ENCODE measurements around the gene RIPOR2.
"Not testable (repeated sequence)": the region's sequence is repeated elsewhere in the genome, so short reads cannot be mapped to it uniquely, and the experiment has no call there.

The RIPOR2 gene

DNA sequence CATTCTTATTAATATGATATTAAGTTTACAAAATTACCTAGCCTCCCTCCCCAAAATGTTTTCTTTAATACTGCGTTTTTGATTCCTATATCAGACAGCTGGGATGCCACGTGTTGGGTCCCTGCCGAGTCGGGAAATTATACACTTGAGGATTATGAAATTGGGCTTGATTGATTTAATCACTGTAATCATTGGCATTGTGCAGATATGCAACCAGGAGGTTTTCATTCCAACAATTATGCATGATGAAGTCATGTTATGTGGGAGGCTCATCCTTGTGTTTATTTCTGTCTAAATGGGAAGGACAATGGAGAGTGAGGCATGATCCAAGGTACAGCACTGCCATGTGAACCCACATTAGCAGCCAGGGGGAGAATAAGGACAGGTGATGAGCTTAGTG lies 30.6 kb upstream of the RIPOR2 start:
- H3K4me3 ChIP-seq: no peak overlapping the region
- H3K4me1 ChIP-seq: no peaks in the 10 kb centered on the region
- no peaks in the 10 kb centered on the region for H3K36me3 ChIP-seq (replicated peaks)
- DNase-seq (ENCODE audit: low spot score in 2 of 2): no peak
- in situ Hi-C loops (cut with MboI; ENCODE audit: low sequenced_read_pairs): no loop called here
- H3K9me3 ChIP-seq: no peaks in the 10 kb centered on the region
- no peaks in the 10 kb centered on the region; the same call in 1 of the 2 replicates for H3K27me3 ChIP-seq (ENCODE audit: low read depth)

DNA sequence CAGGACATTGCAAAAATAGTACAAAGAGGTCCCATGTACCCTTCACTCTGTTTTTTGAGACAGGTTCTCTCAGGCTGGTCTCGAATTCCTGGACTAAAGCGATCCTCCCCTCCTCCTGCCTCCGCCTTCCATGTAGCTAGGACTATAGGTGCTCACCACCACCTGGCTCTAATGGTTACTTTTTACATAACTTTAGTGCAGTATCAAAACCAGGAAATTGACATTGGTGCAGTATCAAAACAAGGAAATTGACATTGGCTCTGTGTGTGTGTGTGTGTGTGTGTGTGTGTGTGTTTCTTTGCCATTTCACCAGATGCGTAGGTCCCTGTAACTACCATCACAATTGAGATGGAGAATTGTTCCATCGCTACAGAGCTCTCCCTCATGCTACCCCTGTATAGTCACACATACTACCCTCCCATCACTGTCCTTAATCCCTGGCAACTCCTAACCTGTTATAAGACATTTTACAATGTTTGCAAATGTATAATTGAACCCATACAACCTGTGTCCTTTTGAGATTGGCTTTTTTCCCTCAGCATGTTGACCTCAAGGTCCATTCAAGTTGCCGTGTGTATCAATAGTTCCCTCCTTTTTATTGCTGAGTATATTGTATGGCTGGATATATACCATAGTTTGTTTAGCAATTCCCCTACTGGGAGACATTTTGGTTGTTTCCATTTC lies 28.3 kb upstream of the RIPOR2 start:
- Histone ChIP-seq H3K4me1 (no peaks in the 10 kb centered on the region), H3K4me3 (no peak overlapping the region), H3K27me3 (ENCODE audit: low read depth) (no peaks in the 10 kb centered on the region; the same call in 1 of the 2 replicates), H3K36me3 (replicated peaks) (no peaks in the 10 kb centered on the region), H3K9me3 (no peaks in the 10 kb centered on the region)
- in situ Hi-C loops (cut with MboI; ENCODE audit: low sequenced_read_pairs): no loop called here
- DNase-seq (ENCODE audit: low spot score in 2 of 2): no peak

DNA sequence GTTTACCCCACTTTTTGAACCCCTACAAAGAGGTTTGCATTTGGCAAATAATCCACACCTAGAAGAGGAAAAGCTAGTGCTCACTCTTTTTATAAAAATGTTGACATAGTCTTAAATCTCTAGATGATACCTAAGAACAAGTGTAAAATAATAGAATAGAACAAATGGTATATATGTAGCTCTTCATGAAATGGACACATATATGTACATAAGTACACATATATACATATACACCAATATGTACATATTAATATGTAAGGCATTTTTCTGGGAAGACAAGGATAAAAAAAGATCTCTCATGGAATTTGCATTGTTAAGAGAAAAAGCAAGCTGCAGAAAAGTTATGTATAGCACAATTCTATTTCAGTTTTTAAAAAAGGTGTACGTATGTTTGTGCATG lies 27.6 kb upstream of the RIPOR2 start:
- Histone ChIP-seq H3K4me3 (no peak overlapping the region), H3K36me3 (replicated peaks) (no peaks in the 10 kb centered on the region), H3K4me1 (no peaks in the 10 kb centered on the region), H3K9me3 (no peaks in the 10 kb centered on the region), H3K27me3 (ENCODE audit: low read depth) (no peaks in the 10 kb centered on the region; the same call in 1 of the 2 replicates)
- in situ Hi-C loops (cut with MboI; ENCODE audit: low sequenced_read_pairs): no loop called here
- DNase-seq (ENCODE audit: low spot score in 2 of 2): no peak

DNA sequence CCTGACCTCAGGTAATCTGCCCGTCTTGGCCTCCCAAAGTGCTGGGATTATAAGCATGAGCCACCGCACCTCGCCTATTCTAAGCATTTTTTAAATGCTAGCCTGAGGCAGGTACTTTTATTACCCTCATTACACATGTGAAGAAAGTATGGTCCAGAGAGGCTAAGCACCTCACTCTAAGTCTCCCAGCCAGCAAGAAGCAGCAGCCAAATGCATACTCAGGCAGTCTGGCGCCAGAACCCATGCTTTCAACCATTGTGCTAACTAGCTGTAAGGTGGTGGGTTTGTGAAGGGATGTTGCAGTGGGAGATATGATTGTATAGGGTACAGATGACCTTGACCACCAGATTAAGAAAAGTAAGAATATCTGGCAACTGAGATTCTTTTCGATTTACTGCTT lies 26.1 kb upstream of the RIPOR2 start:
- H3K36me3 ChIP-seq (replicated peaks): no peaks in the 10 kb centered on the region
- in situ Hi-C loops (cut with MboI; ENCODE audit: low sequenced_read_pairs): no loop called here
- no peaks in the 10 kb centered on the region for H3K9me3 ChIP-seq
- no peaks in the 10 kb centered on the region; the same call in 1 of the 2 replicates for H3K27me3 ChIP-seq (ENCODE audit: low read depth)
- H3K4me1 ChIP-seq: no peaks in the 10 kb centered on the region
- H3K4me3 ChIP-seq: no peak overlapping the region
- no peak for DNase-seq (ENCODE audit: low spot score in 2 of 2)

DNA sequence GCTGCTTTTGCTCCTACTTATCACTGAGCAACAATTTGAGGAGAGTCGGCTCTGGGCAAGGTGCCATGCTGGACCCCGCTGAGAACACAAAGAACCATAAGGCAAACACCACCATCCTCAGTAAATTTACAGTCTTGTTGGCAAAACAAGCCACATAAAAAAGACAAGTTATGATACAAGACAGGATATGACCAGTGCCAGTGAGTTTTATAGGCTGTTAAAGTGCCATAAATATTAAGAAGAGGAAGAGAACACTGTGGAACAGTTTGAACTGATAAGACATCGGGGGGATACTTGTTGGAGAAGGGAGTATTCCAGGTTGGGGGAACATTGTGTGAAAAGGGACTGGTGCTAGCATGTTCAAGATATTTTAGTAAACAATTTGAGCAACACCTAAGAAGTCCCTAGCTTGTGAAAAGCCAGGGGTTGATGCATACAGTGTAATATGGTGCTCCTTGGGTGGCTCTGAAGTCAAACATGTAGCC lies 25.3 kb upstream of the RIPOR2 start:
- in situ Hi-C loops (cut with MboI; ENCODE audit: low sequenced_read_pairs): no loop called here
- H3K4me3 ChIP-seq: no peak overlapping the region
- no peak for DNase-seq (ENCODE audit: low spot score in 2 of 2)
- H3K4me1 ChIP-seq: no peaks in the 10 kb centered on the region
- no peaks in the 10 kb centered on the region; the same call in 1 of the 2 replicates for H3K27me3 ChIP-seq (ENCODE audit: low read depth)
- no peaks in the 10 kb centered on the region for H3K9me3 ChIP-seq
- no peaks in the 10 kb centered on the region for H3K36me3 ChIP-seq (replicated peaks)

DNA sequence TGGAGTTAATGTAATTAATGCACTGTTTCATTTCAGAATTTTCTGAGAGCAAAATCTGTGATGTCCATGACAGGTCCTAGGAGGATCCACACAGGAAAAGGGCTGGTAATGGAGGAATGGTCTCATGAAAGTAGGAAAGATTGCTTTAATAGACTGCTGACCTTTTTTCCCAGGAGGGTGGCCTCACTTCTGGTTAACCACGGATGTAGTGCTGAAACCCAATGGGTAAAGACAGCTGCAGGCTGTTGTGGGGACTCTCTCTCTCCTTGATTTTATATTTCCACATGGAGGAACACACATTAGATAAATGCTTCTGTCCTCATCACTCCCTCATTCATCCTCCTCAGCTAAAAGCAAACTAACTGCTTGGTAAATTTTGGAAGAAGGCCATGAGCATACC lies 23.6 kb upstream of the RIPOR2 start:
- no peaks in the 10 kb centered on the region for H3K4me1 ChIP-seq
- no peak for DNase-seq (ENCODE audit: low spot score in 2 of 2)
- no peaks in the 10 kb centered on the region for H3K9me3 ChIP-seq
- in situ Hi-C loops (cut with MboI; ENCODE audit: low sequenced_read_pairs): no loop called here
- H3K36me3 ChIP-seq (replicated peaks): no peaks in the 10 kb centered on the region
- no peaks in the 10 kb centered on the region; the same call in 1 of the 2 replicates for H3K27me3 ChIP-seq (ENCODE audit: low read depth)
- H3K4me3 ChIP-seq: no peak overlapping the region

DNA sequence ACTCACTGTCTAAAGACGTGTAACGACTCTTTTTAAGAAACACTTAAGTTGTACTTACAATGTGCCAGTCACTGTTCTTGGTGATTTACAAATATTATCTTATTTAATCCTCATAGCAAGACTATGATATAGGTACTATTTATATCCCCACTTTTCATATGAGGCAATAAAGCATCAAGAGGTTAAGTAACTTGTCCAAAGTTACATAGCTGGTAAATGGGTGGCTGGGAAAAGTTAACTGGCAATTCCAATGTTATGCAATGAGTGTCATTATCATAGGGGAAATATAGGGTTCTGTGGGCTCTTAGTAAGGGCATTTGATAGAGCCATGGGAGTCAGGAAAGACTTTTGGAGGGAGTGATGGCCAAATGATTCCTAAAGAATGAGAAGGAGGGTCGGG lies 21.4 kb upstream of the RIPOR2 start:
- DNase-seq (ENCODE audit: low spot score in 2 of 2): no peak
- H3K9me3 ChIP-seq: no peaks in the 10 kb centered on the region
- in situ Hi-C loops (cut with MboI; ENCODE audit: low sequenced_read_pairs): no loop called here

DNA sequence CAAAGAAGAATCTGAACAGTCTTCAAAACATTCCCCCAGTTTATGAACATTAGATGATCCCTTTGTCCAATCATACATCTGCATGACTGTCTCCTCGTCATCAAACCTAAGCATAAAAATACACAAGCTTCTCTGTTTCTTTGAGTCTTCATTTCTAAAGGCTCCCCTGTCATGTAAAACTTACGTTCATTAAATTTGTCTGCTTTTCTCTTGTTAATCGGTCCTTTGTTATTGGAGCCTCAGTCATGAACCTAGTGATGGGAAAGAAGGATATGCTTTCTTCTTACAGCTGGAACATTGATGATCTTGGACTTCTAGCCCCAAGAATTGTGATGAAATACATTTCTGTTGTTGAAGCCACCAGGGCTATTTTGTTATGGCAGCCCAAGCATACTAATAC lies 18.0 kb upstream of the RIPOR2 start:
- H3K9me3 ChIP-seq: no peaks in the 10 kb centered on the region
- peak in 1 of 2 experiments; percentile 67 for DNase-seq (ENCODE audit: low spot score in 2 of 2)
- no peaks in the 10 kb centered on the region for H3K36me3 ChIP-seq (replicated peaks)
- H3K4me3 ChIP-seq: no peak overlapping the region
- in situ Hi-C loops (cut with MboI; ENCODE audit: low sequenced_read_pairs): no loop called here
- peaks cover 5% of the 10 kb centered on the region; the same call in 1 of the 2 replicates for H3K4me1 ChIP-seq
- no peaks in the 10 kb centered on the region for H3K27me3 ChIP-seq (ENCODE audit: low read depth)

More for the DNA sequence above, 21.4 kb upstream of the RIPOR2 start:
- no peaks in the 10 kb centered on the region for H3K36me3 ChIP-seq (replicated peaks)
- no peaks in the 10 kb centered on the region for H3K27me3 ChIP-seq (ENCODE audit: low read depth)
- peaks cover 5% of the 10 kb centered on the region; the same call in 1 of the 2 replicates for H3K4me1 ChIP-seq
- H3K4me3 ChIP-seq: no peak overlapping the region

DNA sequence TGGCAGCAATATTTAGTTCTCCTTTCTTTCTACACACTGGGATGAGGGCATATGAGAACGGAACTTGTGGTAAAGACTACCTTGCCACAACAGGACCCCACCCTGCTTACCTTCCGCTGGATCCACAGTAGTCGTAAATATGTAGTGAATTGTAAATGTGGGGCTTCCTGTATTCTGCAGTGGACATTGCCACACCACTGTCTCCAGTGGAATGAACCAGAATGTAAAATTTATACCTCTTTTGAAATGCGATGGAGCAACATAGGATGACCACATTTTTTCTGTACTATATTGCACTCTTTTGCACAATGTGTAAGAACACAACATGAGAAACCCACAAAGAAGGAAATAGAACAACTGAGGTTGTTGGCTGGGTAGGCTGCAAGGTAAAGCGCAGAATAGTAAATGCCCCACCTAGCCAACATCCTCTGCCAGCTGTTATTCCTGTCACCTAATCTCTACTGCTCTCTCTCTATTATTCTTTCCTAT lies 16.1 kb upstream of the RIPOR2 start:
- H3K4me1 ChIP-seq: peaks cover 5% of the 10 kb centered on the region; the same call in 1 of the 2 replicates
- DNase-seq (ENCODE audit: low spot score in 2 of 2): no peak
- no peak overlapping the region for H3K4me3 ChIP-seq
- H3K27me3 ChIP-seq (ENCODE audit: low read depth): no peaks in the 10 kb centered on the region
- in situ Hi-C loops (cut with MboI; ENCODE audit: low sequenced_read_pairs): no loop called here
- no peaks in the 10 kb centered on the region for H3K36me3 ChIP-seq (replicated peaks)
- no peaks in the 10 kb centered on the region for H3K9me3 ChIP-seq

DNA sequence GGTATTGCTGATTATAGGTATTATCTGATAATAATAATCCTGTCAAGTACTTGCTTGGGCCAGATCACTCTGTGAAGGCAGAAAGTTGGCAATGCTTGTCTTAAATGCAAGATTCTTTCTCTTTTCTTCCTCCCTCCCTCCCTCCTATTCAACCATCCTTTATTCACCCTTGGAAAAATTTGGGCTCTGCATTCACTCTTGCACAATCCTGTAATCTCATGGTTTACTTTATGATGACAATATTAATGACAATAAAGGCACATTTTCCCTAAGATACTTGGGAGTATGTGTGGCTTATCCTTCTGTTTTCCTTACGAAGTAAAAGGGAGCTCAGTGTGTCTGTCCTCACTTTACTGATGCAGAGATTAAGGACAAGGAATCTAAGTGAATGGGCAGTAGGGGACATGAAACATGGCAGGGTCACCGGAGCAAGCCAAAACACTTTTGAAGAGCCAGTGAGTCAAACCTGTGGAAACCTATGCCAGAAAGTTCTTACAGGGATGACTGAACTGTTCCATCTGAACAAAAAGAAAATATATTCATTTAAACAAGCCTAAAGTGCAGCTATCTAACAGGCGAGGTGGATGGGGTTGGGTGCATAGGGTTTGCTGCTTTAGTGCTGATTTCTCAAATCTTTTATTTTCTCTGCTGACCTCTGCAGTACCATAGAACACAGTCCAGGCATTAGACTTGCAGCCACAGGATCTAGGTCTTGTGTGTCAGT lies 14.6 kb upstream of the RIPOR2 start:
- Histone ChIP-seq H3K36me3 (replicated peaks) (no peaks in the 10 kb centered on the region), H3K9me3 (no peaks in the 10 kb centered on the region; the same call in 1 of the 2 replicates), H3K4me1 (peaks cover 5% of the 10 kb centered on the region; the same call in 1 of the 2 replicates), H3K27me3 (ENCODE audit: low read depth) (no peaks in the 10 kb centered on the region), H3K4me3 (no peak overlapping the region)
- no peak for DNase-seq (ENCODE audit: low spot score in 2 of 2)
- in situ Hi-C loops (cut with MboI; ENCODE audit: low sequenced_read_pairs): no loop called here

DNA sequence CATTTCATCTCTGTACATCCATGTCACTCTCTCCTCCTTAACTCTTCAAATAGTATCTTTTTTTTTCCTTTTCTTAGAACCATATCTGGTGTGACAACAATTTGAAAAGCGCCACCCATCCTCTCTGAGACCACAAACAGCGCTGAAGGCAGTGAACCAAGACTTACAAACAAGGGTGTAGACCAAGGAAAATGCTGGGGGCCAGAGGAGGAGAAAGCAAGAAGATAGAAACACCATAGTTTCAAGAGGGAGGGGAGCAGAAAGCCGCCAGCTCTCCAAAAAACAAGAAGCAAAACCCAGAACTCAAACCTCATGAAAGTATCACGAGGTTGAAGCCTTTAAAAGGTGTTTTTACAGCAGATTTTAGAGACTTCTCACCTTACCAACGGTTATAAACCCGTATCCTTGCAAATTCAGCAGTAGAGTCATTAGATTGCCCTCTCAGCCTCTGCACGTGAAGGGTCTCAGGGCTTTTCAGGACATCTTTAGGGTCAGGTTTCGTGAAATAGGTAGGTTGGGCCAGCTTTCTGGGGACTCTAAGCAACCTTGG lies 13.3 kb upstream of the RIPOR2 start:
- in situ Hi-C loops (cut with MboI; ENCODE audit: low sequenced_read_pairs): no loop called here
- no peak for DNase-seq (ENCODE audit: low spot score in 2 of 2)
- Histone ChIP-seq H3K4me1 (peaks cover 5% of the 10 kb centered on the region; the same call in 1 of the 2 replicates), H3K36me3 (replicated peaks) (no peaks in the 10 kb centered on the region), H3K4me3 (no peak overlapping the region), H3K27me3 (ENCODE audit: low read depth) (no peaks in the 10 kb centered on the region), H3K9me3 (peaks cover 7% of the 10 kb centered on the region)

DNA sequence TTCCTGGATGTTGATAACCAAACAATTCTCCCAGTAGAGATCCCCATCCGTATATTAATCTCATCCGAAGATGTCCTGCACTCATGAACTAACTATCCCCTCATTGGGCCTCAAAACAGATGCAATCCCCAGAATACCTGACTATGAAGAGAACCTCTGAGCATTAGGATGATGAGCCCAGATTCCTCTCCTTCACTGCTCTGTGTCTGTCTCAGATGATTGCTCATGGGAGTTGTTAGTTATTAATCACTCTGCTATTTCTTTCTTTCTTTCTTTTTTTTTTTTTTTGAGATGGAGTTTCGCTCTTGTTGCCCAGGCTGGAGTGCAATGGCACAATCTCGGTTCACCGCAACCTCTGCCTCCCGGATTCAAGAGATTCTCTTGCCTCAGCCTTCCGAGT lies 12.5 kb upstream of the RIPOR2 start:
- in situ Hi-C loops (cut with MboI; ENCODE audit: low sequenced_read_pairs): not testable (repeated sequence)

DNA sequence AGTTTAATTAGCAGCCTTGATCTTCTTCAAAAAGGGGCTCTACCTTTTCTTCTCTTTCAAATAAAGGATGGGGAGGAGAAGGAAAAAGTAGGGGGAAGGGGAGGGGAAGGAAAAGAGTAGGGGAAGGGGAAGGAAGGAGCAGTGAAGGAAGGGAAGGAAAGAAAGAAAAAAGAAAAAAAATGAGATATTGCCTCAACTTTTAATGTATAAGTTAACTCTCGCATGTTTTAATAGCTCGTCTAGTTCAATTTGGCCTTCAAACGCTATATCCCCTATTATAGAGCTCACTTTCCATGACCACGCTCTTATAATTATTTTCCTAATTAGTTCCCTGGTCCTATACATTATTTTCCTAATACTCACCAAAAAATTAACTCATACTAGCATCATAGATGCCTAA lies 11.9 kb upstream of the RIPOR2 start:
- peaks cover 8% of the 10 kb centered on the region; the same call in 1 of the 2 replicates for H3K4me1 ChIP-seq

More for the DNA sequence above, 12.5 kb upstream of the RIPOR2 start:
- not testable (repeated sequence) for H3K4me1 ChIP-seq; H3K27me3 ChIP-seq (ENCODE audit: low read depth); DNase-seq (ENCODE audit: low spot score in 2 of 2); H3K36me3 ChIP-seq (replicated peaks); H3K4me3 ChIP-seq
- H3K9me3 ChIP-seq: peaks cover 11% of the 10 kb centered on the region

DNA sequence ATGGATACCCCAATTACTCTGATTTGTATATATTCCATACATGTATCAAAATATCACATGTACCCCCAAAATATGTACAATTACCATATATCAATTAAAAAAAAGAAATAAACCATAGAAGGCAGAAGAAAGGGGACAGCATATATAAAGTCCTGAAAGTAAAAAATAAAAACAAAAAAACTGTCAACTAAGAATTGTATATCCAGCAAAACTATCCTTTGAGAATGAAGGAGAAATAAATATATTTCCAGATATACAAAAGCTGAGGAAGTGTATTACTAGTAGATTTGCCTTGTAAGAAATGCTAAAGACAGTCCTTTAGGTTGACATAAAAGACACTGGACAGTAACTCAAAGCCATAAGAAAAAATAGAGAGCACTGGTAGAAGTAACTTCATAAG lies 9.3 kb upstream of the RIPOR2 start:
- peaks cover 11% of the 10 kb centered on the region for H3K9me3 ChIP-seq
- no peak overlapping the region for H3K4me3 ChIP-seq
- no peaks in the 10 kb centered on the region for H3K36me3 ChIP-seq (replicated peaks)
- no peaks in the 10 kb centered on the region for H3K27me3 ChIP-seq (ENCODE audit: low read depth)
- in situ Hi-C loops (cut with MboI; ENCODE audit: low sequenced_read_pairs): no loop called here
- peaks cover 8% of the 10 kb centered on the region; the same call in 1 of the 2 replicates for H3K4me1 ChIP-seq
- no peak for DNase-seq (ENCODE audit: low spot score in 2 of 2)

More for the DNA sequence above, 11.9 kb upstream of the RIPOR2 start:
- Histone ChIP-seq H3K4me3 (no peak overlapping the region), H3K27me3 (ENCODE audit: low read depth) (no peaks in the 10 kb centered on the region), H3K36me3 (replicated peaks) (no peaks in the 10 kb centered on the region), H3K9me3 (peaks cover 11% of the 10 kb centered on the region)
- in situ Hi-C loops (cut with MboI; ENCODE audit: low sequenced_read_pairs): no loop called here
- DNase-seq (ENCODE audit: low spot score in 2 of 2): no peak
